NK-92 (cell line): Measurements from ENCODE around the gene USP7.
"Not testable (repeated sequence)": the region's sequence is repeated elsewhere in the genome, so short reads cannot be mapped to it uniquely, and the experiment has no call there.

Experiments
- DNase-seq: peaks from one replicate; lab custom pipeline; 2025; ENCODE audit not compliant: unreplicated experiment; lab: John Stamatoyannopoulos, UW

USP7 gene

GRCh38 chr16:8975039-8975438 lies 11.3 kb upstream of the USP7 start:
- DNase-seq, result no peak

- no peak for DNase-seq
Observed at GRCh38 chr16:8972843-8973586, 9.3 kb upstream of the USP7 start.

- DNase-seq, result no peak
Observed at GRCh38 chr16:8971416-8971815, 7.7 kb upstream of the USP7 start.

GRCh38 chr16:8969202-8969897 lies 5.6 kb upstream of the USP7 start:
- DNase-seq, result not testable (repeated sequence)

- not testable (repeated sequence) for DNase-seq
Observed at GRCh38 chr16:8968054-8968453, 4.3 kb upstream of the USP7 start.

- DNase-seq, result no peak
Observed at GRCh38 chr16:8967132-8967821, 3.6 kb upstream of the USP7 start.

GRCh38 chr16:8966817-8967131 lies 3.1 kb upstream of the USP7 start:
- DNase-seq, result no peak

GRCh38 chr16:8964462-8964861 lies 756 bp upstream of the USP7 start:
- DNase-seq, result no peak

GRCh38 chr16:8963010-8963820 lies 491 bp downstream of the USP7 start:
- no peak for DNase-seq

- no peak for DNase-seq
Observed at GRCh38 chr16:8962393-8963009, 1.2 kb downstream of the USP7 start.

GRCh38 chr16:8961811-8962390 lies 1.8 kb downstream of the USP7 start:
- no peak for DNase-seq

GRCh38 chr16:8960788-8961109 lies 3.0 kb downstream of the USP7 start:
- DNase-seq, result no peak

GRCh38 chr16:8959921-8960787 lies 3.6 kb downstream of the USP7 start:
- DNase-seq, result no peak

GRCh38 chr16:8958344-8959167 lies 5.2 kb downstream of the USP7 start:
- no peak for DNase-seq

- no peak for DNase-seq
Observed at GRCh38 chr16:8957509-8958157, 6.1 kb downstream of the USP7 start.

- DNase-seq, result no peak
Observed at GRCh38 chr16:8957063-8957397, 6.7 kb downstream of the USP7 start.

GRCh38 chr16:8956265-8957062 lies 7.2 kb downstream of the USP7 start:
- no peak for DNase-seq

- no peak for DNase-seq
Observed at GRCh38 chr16:8955828-8956227, 7.9 kb downstream of the USP7 start.
